Right hindlimb (tissue), 1 donor: ENCODE measurements around the gene SDF2.
A peak's percentile ranks its signal among the peaks of the same experiment; 100 is the strongest.
"Not testable (repeated sequence)": the region's sequence is repeated elsewhere in the genome, so short reads cannot be mapped to it uniquely, and the experiment has no call there.

ENCODE experiments used
- DNase-seq: peaks from one replicate; pipeline ENCODE4 v3.0.0-alpha.2; 2018

The SDF2 gene

GRCh38 chr17:28682655-28683054, 20.9 kb upstream of the SDF2 start:
- DNase-seq, result no peak

DNA sequence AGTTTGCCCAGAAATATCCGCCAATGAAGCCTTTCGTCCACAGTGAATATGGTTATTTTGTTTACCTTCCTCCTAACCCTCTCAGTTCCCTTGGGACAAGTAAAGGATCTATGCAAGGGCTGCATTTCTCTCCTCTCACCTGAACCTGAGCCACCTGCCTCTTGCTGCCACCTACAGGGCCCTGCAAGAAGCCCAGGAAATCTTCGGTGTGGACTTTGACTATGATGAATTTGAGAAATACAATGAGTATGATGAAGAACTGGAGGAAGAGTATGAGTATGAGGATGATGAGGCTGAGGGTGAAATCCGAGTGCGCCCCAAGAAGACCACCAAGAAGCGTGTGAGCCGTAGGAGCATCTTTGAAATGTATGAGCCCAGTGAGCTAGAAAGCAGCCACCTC, 14.3 kb upstream of the SDF2 start:
- no peak for DNase-seq

GRCh38 chr17:28675490-28675889, 13.8 kb upstream of the SDF2 start:
- no peak for DNase-seq

- no peak for DNase-seq
Measured at GRCh38 chr17:28669918-28670317, 8.2 kb upstream of the SDF2 start.

DNA sequence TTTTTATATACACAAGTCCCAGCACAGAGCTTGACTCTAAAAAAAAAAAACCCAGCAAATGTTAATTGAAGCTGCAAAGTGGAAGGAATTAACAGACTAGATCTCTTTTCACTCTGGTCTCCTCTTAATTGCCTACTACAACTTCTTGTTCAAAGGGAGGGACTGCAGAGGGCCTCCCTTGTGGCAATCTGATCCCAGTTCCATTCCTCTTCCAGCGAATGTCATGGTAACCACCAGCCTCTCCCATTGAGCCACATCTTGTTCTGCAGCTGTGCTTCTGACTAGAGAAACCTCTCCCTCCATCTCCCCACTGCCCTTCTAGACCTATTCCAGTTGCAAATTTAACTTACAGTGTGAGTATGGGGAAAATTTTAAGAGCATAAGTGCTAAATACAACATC, 6.2 kb upstream of the SDF2 start:
- no peak for DNase-seq

GRCh38 chr17:28665994-28666393, 4.3 kb upstream of the SDF2 start:
- DNase-seq, result no peak

DNA sequence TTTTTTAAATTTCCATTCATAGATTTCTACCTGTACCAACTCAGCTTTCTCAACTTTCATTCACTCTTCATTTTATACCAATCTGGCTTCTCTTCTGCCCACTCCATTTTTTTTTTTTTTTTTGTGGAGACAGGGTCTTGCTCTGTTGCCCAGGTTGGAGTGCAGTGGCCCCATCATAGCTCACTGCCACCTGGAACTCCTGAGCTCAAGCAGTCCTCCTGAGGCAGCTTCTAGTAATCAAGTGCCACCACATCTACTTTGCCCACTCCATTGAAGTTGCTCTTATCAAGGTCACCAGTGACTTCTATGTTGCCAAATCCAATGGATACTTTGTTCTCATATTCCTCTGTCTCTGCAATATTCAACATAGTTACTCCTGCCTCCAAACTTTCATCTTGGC, 2.0 kb upstream of the SDF2 start:
- no peak for DNase-seq

DNA sequence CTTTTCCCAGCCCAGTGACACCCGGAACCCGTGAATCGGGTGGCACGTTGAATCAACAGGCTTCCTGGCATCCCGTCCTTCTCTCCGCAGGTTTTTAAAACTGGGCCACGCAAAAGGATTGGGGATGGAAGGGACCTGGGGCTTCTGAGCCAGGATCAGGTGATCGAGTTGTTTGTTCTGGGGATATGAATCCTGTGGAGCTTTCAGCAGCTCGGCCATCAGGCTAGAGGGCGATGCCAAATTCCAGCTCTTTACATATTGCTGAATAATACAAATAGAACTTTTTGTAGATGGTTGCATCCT, 772 bp upstream of the SDF2 start:
- no peak for DNase-seq

GRCh38 chr17:28659497-28659881, 2.2 kb downstream of the SDF2 start:
- DNase-seq, result not testable (repeated sequence)

GRCh38 chr17:28658766-28659496, 2.8 kb downstream of the SDF2 start:
- not testable (repeated sequence) for DNase-seq

DNA sequence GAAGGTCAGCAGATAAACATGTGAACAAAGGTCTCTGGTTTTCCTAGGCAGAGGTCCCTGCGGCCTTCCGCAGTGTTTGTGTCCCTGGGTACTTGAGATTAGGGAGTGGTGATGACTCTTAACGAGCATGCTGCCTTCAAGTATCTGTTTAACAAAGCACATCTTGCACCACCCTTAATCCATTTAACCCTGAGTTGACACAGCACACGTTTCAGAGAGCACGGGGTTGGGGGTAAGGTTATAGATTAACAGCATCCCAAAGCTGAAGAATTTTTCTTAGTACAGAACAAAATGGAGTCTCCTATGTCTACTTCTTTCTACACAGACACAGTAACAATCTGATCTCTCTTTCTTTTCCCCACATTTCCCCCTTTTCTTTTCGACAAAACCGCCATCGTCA, 3.4 kb downstream of the SDF2 start:
- DNase-seq, result not testable (repeated sequence)

GRCh38 chr17:28657756-28658155, 4.0 kb downstream of the SDF2 start:
- no peak for DNase-seq

DNA sequence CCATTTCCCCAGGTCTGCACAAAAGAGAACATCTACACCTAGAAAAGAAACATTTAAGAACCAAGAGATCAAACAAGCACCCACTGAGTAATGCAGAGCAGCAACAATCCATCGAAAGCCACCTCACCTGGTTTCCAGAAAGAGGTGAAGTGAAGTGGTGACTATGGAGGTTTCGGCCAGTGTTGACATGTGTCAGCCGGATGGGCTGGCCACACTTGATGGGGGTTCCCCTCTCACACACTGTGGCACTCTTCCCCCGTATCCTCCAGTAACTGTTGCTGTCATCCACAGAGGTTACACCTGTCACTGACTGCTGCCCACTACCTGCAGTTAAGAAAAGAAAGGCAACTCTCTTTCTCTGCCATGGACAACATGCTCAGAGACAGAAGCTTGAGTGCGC, 6.5 kb downstream of the SDF2 start:
- no peak for DNase-seq

DNA sequence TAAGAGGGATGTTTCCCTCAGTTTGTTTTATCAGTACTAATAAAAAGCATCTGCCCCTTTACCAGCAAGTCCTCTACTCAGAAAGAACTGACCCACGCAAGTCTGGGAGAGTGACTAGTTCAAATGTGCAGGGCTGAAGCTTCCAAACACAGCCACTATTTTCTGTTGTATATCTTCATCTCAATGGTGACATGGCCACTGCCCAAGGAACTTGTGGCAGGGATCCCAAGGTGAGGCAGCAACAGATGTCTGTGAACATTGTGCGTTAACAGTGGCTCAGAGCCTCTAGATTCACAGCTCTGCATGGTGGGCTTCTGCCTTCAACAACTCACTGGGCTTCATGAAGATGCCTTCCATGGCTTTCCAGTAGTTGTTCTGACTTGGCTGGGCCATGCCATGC, 13.0 kb downstream of the SDF2 start:
- no peak for DNase-seq

GRCh38 chr17:28646039-28646754, 15.5 kb downstream of the SDF2 start:
- DNase-seq, result no peak

DNA sequence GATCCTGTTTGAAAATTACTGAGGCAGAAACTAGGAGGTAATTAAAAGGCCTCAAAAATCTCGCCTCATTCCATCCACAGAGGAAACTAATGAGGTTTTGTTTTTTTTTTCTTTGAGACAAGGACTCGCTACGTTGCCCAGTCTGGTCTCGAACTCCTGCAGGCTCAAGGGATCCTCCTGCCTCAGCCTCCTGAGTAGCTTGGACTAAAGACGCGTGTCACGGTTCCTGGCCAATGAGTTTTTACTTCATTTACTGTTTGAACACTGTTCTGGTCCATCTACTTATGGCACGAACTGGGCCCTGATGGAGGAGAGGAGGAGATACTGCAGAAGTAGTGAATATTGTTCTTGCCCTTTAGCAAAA, 16.1 kb downstream of the SDF2 start:
- DNase-seq, result no peak

DNA sequence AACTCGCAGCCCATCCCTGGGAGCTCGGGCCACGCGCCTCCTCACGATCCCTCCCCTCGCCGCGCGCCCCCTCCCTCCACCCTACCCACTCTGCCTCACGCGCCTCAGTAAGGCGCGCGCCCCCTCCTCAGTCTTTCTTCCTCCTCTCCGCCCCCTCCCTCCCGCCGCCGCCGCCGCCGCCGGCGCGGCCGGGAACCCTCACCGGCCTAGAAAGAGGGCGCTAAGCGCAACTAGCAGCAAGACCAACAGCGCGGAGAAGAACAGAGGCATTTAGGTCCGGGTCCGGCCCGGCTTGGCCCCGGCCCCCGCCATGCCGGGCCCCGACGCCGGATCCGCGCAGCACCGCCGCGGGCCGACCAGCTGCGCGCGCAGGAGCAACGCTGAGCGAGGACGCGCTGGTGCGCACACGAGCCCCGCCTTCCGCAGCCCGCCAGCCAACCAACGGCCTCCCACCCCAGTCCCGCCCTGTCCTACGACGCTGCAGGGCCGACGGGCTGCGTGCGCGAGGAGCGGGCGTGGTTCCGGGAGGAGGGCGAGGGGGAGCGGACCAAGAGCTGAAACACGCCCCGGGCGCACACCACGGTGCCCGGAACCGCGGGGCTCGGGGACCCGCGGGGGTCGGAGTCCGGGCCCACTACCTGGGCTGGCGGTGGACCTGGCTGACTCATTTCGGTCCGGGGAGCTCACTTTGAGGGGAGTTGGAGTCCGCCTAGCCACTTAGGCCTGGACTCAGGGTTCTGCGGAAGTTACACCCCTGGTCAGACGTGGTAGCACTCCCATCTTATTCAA, 16.7 kb downstream of the SDF2 start, which contains the start of gene BLTP2:
BLTP2 (minus strand) TSS at position 372 of the 789 bp plus-strand sequence; CDS start at position 270, 102 bp downstream.
- peak; percentile 98 for DNase-seq

DNA sequence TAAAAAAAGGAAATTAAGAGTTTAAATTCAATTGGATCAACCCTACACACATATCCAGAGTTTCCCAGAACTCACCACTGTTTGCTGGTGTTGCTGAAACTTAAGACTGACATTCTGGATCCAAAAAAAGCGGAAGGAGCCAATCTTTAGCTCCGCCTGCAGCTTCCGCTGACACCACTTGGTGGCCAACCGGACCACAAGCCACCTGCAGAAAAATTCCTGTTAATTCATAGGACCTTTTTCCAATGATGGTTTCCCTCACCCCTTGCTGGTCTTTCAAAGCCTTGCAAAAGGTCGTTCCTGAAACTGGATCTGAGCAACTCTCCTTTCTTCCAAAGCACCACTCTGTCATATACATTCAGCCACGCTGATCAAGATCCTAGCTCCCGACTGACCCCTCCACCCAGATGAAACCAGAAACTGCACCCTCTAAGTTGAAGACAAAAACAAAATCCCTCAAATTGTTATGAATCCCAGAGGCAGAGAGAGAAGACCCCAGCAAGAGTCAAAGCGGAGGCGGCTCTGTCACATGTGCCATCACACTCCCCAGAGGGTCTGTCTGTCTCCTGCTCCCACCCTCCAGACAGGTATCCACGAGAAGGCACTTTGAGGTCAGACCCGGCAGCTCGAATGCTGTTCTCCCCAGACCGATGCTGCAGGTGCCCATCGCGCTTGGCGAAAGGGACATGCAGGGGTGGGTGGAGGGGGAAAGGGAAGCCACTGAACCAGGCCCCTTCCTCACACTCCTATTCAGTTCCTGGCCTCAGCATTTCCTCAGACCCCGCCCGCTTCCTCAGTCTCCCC, 17.5 kb downstream of the SDF2 start:
- DNase-seq, result peak; percentile 43

GRCh38 chr17:28641579-28641978, 20.1 kb downstream of the SDF2 start:
- no peak for DNase-seq

- no peak for DNase-seq
Measured at GRCh38 chr17:28635506-28635905, 26.2 kb downstream of the SDF2 start.

GRCh38 chr17:28634206-28634865, 27.4 kb downstream of the SDF2 start:
- DNase-seq, result no peak

GRCh38 chr17:28626818-28627217, 34.9 kb downstream of the SDF2 start:
- no peak for DNase-seq

GRCh38 chr17:28624148-28624547, 37.6 kb downstream of the SDF2 start:
- DNase-seq, result no peak
